Right cardiac atrium (tissue), 5 donors: ENCODE results near the gene PPP6C. TPM values are rescaled to one million over a fixed set of nuclear protein-coding genes. Genes with fewer than 3 reads are reported as not detected.
"Not testable (repeated sequence)": the region's sequence is repeated elsewhere in the genome, so short reads cannot be mapped to it uniquely, and the experiment has no call there.

Experiments used
- ATAC-seq, 2 donors: fragments of 200-7000 bp; cut with Tn5 transposase; one replicate each; pipeline versions ENCODE4 v1.8.0 to v1.9.1; 2020; ENCODE audit warnings: moderate library complexity in 2 of 2, mild to moderate bottlenecking in 1 of 2
- DNase-seq, 3 donors: peaks; one replicate each; pipeline ENCODE4 v3.0.0-alpha.2; 2020
- H3K27ac ChIP-seq: one replicate; pipeline ENCODE4 v1.5.1; 2013; ENCODE audit warnings: mild to moderate bottlenecking, low read length, control low read depth, moderate library complexity
- H3K27me3 ChIP-seq: one replicate; pipeline ENCODE4 v1.6.1; 2013; ENCODE audit not compliant: control insufficient read depth, insufficient read depth
- H3K4me1 ChIP-seq: one replicate; pipeline ENCODE4 v1.6.1; 2013; ENCODE audit warnings: low read length; ENCODE audit not compliant: control insufficient read depth, insufficient read depth
- H3K4me3 ChIP-seq: one replicate; pipeline ENCODE4 v1.5.1; 2013; ENCODE audit warnings: low read length, control low read depth
- H3K9me3 ChIP-seq: one replicate; pipeline ENCODE4 v1.6.1; 2013; ENCODE audit warnings: low read length; ENCODE audit not compliant: control insufficient read depth
- whole genome bisulfite sequencing: extraction: QIAGEN DNeasy Blood & Tissue Kit; methylation state at CpG from one replicate; pipeline ENCODE4 v1.1.7; 2013; 5-methylcytosine and 5-hydroxymethylcytosine counted together
- intact Hi-C, 4 donors: fragments of 100-400 bp; cut with DNase I; formaldehyde crosslinking; loops; one replicate each; pipeline versions ENCODE4 v1.11.0 to v1.14.0; 2022 to 2023
- polyA plus RNA-seq: library from polyadenylated mRNA; stranded (reverse); fragments of 200-250 nt; gene quantifications from one replicate; pipeline ENCODE4 v1.2.3, GENCODE V29; 2013
- total RNA-seq, 4 donors: library from RNA; stranded (reverse); fragmentation: NEBNext Ultra II Directional; extraction: Animal tissue kit (Norgen Biotek cat#: 25700); gene quantifications; one replicate each; pipeline ENCODE4 v1.2.1, GENCODE V29; 2021
- donor health status: healthy with polysubstance abuse.
- donor health status: DM: no; HTN: yes; CAD: no.
- donor health status: DM: no; HTN: no; CAD: no.
- donor health status: DM: no; HTN: yes; CAD: no; lungs with severe emphysema.
- donor health status: DM: yes; HTN: yes; CAD: no.

Gene PPP6C
- total and polyA plus RNA-seq, 5 donors, result 19.8 to 43.1 (median 36.6) TPM

DNA sequence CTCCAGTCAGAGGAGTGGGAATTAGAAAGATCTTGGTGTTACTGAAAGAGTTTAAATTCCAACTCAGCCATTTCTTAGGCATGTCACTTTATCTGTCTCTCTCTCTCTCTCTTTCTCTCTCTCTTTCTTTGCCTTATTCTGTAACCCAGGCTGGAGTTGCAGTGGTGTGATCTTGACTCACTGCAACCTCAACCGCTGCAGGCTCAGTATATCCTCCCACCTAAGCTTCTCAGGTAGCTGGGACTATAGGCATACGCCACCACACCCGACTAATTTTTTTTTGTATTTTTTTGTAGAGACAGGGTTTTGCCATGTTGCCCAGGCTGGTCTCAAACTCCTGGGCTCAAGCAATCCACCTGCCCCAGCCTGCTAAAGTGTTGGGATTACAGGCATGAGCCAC is 29.0 kb upstream of the PPP6C start:
- H3K27me3 ChIP-seq, result no peaks in the 10 kb centered on the region
- H3K27ac ChIP-seq, result no peak overlapping the region
- H3K9me3 ChIP-seq, result no peaks in the 10 kb centered on the region
- over 99% methylated on average over 3 of the region's 3 CpGs for WGBS
- H3K4me3 ChIP-seq, result no peak overlapping the region
- ATAC-seq (no peak), DNase-seq (no peak)
- intact Hi-C loops, result no loop called here
- H3K4me1 ChIP-seq, result no peaks in the 10 kb centered on the region

DNA sequence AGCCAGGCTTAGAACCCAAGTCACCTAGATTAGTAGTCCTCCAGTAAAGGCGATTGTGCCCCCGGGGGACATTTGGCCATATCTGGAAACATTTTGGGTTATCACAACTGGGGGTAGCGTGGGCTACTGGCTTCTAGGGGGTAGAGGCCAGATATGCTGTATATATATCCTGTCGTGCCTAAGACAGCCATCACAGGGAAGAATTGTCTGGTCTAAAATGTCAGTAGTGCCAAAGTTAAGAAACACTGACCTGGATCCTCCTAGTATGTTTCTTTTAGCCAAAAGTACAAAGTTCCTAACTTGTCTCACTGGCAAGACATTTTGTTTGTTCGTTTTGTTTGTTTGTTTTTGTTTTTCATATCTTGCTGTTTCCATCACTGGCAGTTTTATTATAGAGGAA is 24.6 kb upstream of the PPP6C start:
- ATAC-seq (no peak), DNase-seq (no peak)
- intact Hi-C loops, result no loop called here
- Histone ChIP-seq H3K9me3 (no peaks in the 10 kb centered on the region), H3K4me3 (no peak overlapping the region), H3K4me1 (no peaks in the 10 kb centered on the region), H3K27me3 (no peaks in the 10 kb centered on the region), H3K27ac (no peak overlapping the region)
- 88% methylated on average over 5 of the region's 5 CpGs for WGBS

- intact Hi-C loops, result no loop called here
- 95% methylated on average over 3 of the region's 3 CpGs for WGBS
Measured at GRCh38 chr9:125204477-125204876, 14.9 kb upstream of the PPP6C start.

GRCh38 chr9:125202846-125203618 is 13.4 kb upstream of the PPP6C start:
- Histone ChIP-seq H3K27ac (no peak overlapping the region), H3K27me3 (no peaks in the 10 kb centered on the region), H3K4me1 (no peaks in the 10 kb centered on the region), H3K4me3 (no peak overlapping the region), H3K9me3 (no peaks in the 10 kb centered on the region)
- 80% methylated on average over 1 of the region's 1 CpG for WGBS
- ATAC-seq (no peak), DNase-seq (no peak)
- intact Hi-C loops, result no loop called here

More at GRCh38 chr9:125204477-125204876, 14.9 kb upstream of the PPP6C start:
- Histone ChIP-seq H3K9me3 (no peaks in the 10 kb centered on the region), H3K4me3 (no peak overlapping the region), H3K4me1 (no peaks in the 10 kb centered on the region), H3K27ac (no peak overlapping the region), H3K27me3 (no peaks in the 10 kb centered on the region)
- ATAC-seq (no peak), DNase-seq (no peak)

- ATAC-seq (peak; percentile 99), DNase-seq (peak; percentile 96 to 98 (median 98))
- H3K27ac ChIP-seq, result peak within 1 kb of the TSS; percentile 89
- no peaks in the 10 kb centered on the region for H3K4me1 ChIP-seq
- intact Hi-C loops, result no loop called here
- peak within 1 kb of the TSS; percentile 79 for H3K4me3 ChIP-seq
- no peaks in the 10 kb centered on the region for H3K27me3 ChIP-seq
- WGBS, result under 1% methylated on average over 51 of the region's 51 CpGs
- no peaks in the 10 kb centered on the region for H3K9me3 ChIP-seq
Measured at GRCh38 chr9:125200216-125201047, 10.8 kb upstream of the PPP6C start, which contains the start of gene RABEPK. Gene RABEPK (plus strand): TSS chr9:125200542. CDS start chr9:125203014, 2,472 bp downstream.

DNA sequence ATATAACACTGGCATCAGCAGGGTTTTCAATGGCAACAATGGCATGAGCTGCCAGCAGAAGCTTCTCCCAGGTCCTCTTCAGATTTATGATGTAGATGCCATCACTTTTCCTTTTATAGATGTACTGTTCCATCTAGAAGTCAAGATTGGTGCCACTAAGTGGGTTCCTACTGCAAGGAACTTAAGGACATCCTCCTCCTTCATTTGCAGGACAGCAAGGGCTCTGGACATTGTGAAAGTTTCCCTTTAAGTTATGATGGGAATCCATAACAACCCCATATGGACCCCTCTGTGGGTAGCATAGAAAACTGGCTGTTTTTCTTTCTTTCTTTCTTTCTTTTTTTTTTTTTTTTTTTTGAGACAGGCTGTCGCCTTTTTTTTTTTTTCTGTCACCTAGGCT is 6.0 kb upstream of the PPP6C start:
- H3K9me3 ChIP-seq, ATAC-seq, H3K4me3 ChIP-seq, H3K27me3 ChIP-seq, DNase-seq, H3K4me1 ChIP-seq, intact Hi-C loops, H3K27ac ChIP-seq: not testable (repeated sequence)
- WGBS, result 88% methylated on average over 1 of the region's 1 CpG

- H3K4me3 ChIP-seq, H3K4me1 ChIP-seq, H3K27me3 ChIP-seq, ATAC-seq, intact Hi-C loops, H3K9me3 ChIP-seq, DNase-seq, H3K27ac ChIP-seq: not testable (repeated sequence)
- 89% methylated on average over 5 of the region's 5 CpGs for WGBS
Measured at GRCh38 chr9:125194466-125194865, 4.9 kb upstream of the PPP6C start.

DNA sequence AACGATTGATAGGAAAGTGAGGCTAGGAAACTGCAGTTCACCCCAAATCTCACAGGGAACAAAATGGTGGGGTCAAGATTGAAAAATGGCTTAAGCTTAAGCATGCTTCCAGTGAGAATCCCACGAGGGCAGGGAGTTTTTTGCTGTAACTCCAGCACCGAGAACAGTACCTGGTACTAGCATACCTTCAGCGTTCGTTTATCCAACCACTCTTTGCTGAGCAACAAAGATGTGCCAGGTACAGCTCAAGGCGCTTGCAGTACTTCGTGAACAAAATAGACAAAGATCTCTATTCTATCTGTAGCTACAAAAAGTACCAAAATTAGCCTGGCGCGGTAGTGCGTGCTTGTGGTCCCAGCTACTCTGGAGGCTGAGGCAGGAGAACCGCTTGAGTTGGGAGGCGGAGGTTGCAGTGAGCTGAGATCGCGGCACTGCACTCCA is 778 bp upstream of the PPP6C start:
- no peaks in the 10 kb centered on the region for H3K9me3 ChIP-seq
- peaks cover 7% of the 10 kb centered on the region for H3K4me1 ChIP-seq
- no peak for ATAC-seq
- H3K27me3 ChIP-seq, result no peaks in the 10 kb centered on the region
- H3K27ac ChIP-seq, result peak overlapping the region; percentile 98
- 49% methylated on average over 14 of the region's 14 CpGs for WGBS
- peak overlapping the region; percentile 97 for H3K4me3 ChIP-seq
- intact Hi-C loops, result no loop called here
- DNase-seq, result no peak

- peak; percentile 30 to 34 for ATAC-seq
- H3K27me3 ChIP-seq, result no peaks in the 10 kb centered on the region
- H3K9me3 ChIP-seq, result no peaks in the 10 kb centered on the region
- peak overlapping the region; percentile 98 for H3K27ac ChIP-seq
- H3K4me1 ChIP-seq, result peaks cover 7% of the 10 kb centered on the region
- WGBS, result under 1% methylated on average over 26 of the region's 26 CpGs
- intact Hi-C loops, result no loop called here
- peak overlapping the region; percentile 97 for H3K4me3 ChIP-seq
- DNase-seq, result peak; percentile 32 to 75 (median 71)
Measured at GRCh38 chr9:125189011-125189360, 617 bp downstream of the PPP6C start.

DNA sequence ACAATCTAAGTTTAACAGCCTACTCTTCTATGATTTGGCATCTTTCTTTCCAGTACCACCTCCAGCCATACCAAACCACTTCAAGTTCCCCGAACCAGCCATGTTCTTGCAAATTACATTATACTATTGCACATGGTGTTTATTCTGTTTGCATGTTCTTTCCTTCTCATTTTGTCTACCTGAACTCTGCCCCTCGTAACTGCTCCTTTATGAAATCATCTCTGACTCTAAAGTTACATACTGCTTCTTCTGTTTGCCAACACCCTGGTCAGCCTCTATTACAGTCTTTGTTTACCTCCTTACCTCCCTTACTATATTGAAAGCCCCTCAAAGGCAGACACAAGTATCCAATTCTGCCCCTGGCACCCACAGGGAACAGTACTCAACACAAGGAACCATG is 6.0 kb downstream of the PPP6C start:
- Histone ChIP-seq H3K4me3 (no peak overlapping the region), H3K27me3 (no peaks in the 10 kb centered on the region), H3K4me1 (peaks cover 9% of the 10 kb centered on the region), H3K27ac (no peak overlapping the region), H3K9me3 (no peaks in the 10 kb centered on the region)
- no peak for DNase-seq
- no peak for ATAC-seq
- intact Hi-C loops, result no loop called here
- 78% methylated on average over 2 of the region's 2 CpGs for WGBS

GRCh38 chr9:125183054-125183453 is 6.5 kb downstream of the PPP6C start:
- intact Hi-C loops, result no loop called here
- DNase-seq, result no peak
- Histone ChIP-seq H3K4me3 (no peak overlapping the region), H3K4me1 (peaks cover 9% of the 10 kb centered on the region), H3K27ac (no peak overlapping the region), H3K27me3 (no peaks in the 10 kb centered on the region), H3K9me3 (no peaks in the 10 kb centered on the region)
- WGBS, result 31% methylated on average over 2 of the region's 2 CpGs
- ATAC-seq, result peak; percentile 44 to 64
